ENCODE data around the gene EXOC6. TPM values are rescaled to one million over a fixed set of nuclear protein-coding genes. Genes with fewer than 3 reads are reported as not detected.

Gene EXOC6
- polyA plus RNA-seq, 1 donor (not counting 4 experiments of a cell fraction or from before 2014, with no cell fraction given) = 1.2 TPM

DNA sequence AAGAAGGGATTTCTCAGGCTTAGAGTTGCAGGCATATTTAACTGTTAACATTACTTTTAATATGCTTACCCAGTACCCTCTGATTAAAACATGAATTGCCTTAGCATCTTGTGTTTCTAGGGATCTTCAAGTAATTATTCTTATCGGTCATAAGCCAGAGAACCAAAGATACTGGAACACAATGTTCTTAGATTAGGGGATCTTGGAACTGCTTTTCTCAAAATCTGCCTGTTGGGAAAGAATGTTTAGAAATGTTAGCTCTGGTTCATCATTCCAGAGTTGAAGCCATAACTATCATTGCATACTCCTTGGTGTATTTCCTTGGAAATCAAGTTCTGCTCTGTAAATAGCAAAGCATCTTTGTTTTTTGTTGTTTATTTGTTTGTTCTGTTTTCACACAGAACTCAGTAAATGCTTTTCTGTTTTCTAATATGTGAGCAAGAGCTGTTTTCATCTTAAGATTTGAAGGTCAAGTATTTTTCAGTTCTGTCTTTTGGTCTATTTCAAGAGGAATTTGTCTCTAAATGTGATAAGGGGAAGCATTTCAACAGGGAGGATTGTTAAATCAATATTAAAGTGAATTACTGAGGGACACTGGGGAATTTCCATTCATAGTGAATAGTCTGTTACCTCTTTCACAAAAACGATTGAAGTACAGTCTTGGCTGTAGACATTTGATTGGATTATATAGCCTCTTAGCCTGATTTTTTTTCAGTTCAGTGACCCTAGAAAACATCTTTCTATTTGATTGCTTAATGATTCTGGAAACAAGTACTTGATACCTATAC is 109.1 kb downstream of the EXOC6 start:
- H3K9ac ChIP-seq (ENCODE audit: control insufficient read depth, extremely low read depth, insufficient read depth, low read length) = no peak overlapping the region
- no peaks in the 10 kb centered on the region for H3K9me1 ChIP-seq (ENCODE audit: control insufficient read depth, extremely low read depth, insufficient read depth, low read length)
- DNase-seq (ENCODE audit: low read depth, low spot score) (no peak), FAIRE-seq (no peak)
- H3K4me1 ChIP-seq (ENCODE audit: control insufficient read depth, extremely low read depth, insufficient read depth, low read length) = no peaks in the 10 kb centered on the region
- dilution Hi-C loops (cut with MboI; ENCODE audit: extremely low pct_ligation_motif_present, low sequenced_read_pairs) = no loop called here
- H3K4me2 ChIP-seq (ENCODE audit: control insufficient read depth, extremely low read depth, insufficient read depth, low read depth, low read length) = no peak overlapping the region
- H3K36me3 ChIP-seq (ENCODE audit: control insufficient read depth in 2 of 2, extremely low read depth in 1 of 2, insufficient read depth in 2 of 2, low read length in 2 of 2) = no peaks in the 10 kb centered on the region
- no peak overlapping the region for H3K4me3 ChIP-seq (ENCODE audit: control insufficient read depth in 2 of 3, extremely low read depth in 1 of 3, insufficient read depth in 2 of 3, low read depth in 1 of 3, low read length in 3 of 3)
- H3K9me3 ChIP-seq (ENCODE audit: control insufficient read depth, low read depth, low read length) = no peaks in the 10 kb centered on the region
- no peak overlapping the region for H3K27ac ChIP-seq (ENCODE audit: control insufficient read depth, insufficient read depth, low read length)
- TF ChIP-seq, protein P1, sequence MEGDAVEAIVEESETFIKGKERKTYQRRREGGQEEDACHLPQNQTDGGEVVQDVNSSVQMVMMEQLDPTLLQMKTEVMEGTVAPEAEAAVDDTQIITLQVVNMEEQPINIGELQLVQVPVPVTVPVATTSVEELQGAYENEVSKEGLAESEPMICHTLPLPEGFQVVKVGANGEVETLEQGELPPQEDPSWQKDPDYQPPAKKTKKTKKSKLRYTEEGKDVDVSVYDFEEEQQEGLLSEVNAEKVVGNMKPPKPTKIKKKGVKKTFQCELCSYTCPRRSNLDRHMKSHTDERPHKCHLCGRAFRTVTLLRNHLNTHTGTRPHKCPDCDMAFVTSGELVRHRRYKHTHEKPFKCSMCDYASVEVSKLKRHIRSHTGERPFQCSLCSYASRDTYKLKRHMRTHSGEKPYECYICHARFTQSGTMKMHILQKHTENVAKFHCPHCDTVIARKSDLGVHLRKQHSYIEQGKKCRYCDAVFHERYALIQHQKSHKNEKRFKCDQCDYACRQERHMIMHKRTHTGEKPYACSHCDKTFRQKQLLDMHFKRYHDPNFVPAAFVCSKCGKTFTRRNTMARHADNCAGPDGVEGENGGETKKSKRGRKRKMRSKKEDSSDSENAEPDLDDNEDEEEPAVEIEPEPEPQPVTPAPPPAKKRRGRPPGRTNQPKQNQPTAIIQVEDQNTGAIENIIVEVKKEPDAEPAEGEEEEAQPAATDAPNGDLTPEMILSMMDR (optimal IDR thresholded peaks at IDR 0.05 in 1 of 3, IDR thresholded peaks at IDR 0.05 in 1 of 3, conservative IDR thresholded peaks at IDR 0.05 in 1 of 3; ENCODE audit: extremely low read depth in 1 of 3, insufficient read depth in 2 of 3, low read length in 3 of 3) = no peak
- no peak for TF ChIP-seq EZH2 (IDR thresholded peaks at IDR 0.05; ENCODE audit: low read length)
- H4K20me1 ChIP-seq (ENCODE audit: control insufficient read depth, extremely low read depth, insufficient read depth, low read length) = no peaks in the 10 kb centered on the region
- no peaks in the 10 kb centered on the region for H3K27me3 ChIP-seq (ENCODE audit: control insufficient read depth, extremely low read depth, insufficient read depth, low read length)
- H3K79me2 ChIP-seq (ENCODE audit: control insufficient read depth, insufficient read depth, low read length) = no peaks in the 10 kb centered on the region
- H2AFZ ChIP-seq (ENCODE audit: control insufficient read depth, low read length) = no peak overlapping the region

DNA sequence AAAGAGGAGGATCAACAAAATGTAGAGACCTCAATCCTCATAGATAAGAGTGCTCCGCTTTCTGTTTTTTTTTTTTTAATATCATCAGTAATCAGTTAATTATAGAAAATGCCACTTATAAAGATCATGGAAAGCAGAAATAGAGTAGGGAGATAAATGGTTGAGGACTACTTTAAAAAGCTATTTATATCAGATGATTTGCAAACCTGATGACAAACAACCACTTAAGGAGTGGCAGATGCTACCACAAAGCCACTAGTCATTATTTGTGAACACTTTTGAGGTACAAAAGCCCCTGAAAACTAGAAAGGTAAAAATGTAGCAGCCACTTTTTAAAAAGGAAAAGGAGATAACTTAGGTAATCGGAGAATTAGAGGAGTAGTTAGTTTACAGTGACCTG is 113.3 kb downstream of the EXOC6 start:
- DNase-seq (ENCODE audit: low read depth, low spot score) = no peak
- Histone ChIP-seq H2AFZ (ENCODE audit: control insufficient read depth, low read length) (no peak overlapping the region), H3K4me2 (ENCODE audit: control insufficient read depth, extremely low read depth, insufficient read depth, low read depth, low read length) (no peak overlapping the region), H3K9me1 (ENCODE audit: control insufficient read depth, extremely low read depth, insufficient read depth, low read length) (no peaks in the 10 kb centered on the region), H3K36me3 (ENCODE audit: control insufficient read depth in 2 of 2, extremely low read depth in 1 of 2, insufficient read depth in 2 of 2, low read length in 2 of 2) (no peaks in the 10 kb centered on the region), H3K27ac (ENCODE audit: control insufficient read depth, insufficient read depth, low read length) (no peak overlapping the region), H3K79me2 (ENCODE audit: control insufficient read depth, insufficient read depth, low read length) (no peaks in the 10 kb centered on the region), H3K9ac (ENCODE audit: control insufficient read depth, extremely low read depth, insufficient read depth, low read length) (no peak overlapping the region), H4K20me1 (ENCODE audit: control insufficient read depth, extremely low read depth, insufficient read depth, low read length) (no peaks in the 10 kb centered on the region), H3K9me3 (ENCODE audit: control insufficient read depth, low read depth, low read length) (no peaks in the 10 kb centered on the region), H3K4me3 (ENCODE audit: control insufficient read depth in 2 of 3, extremely low read depth in 1 of 3, insufficient read depth in 2 of 3, low read depth in 1 of 3, low read length in 3 of 3) (no peak overlapping the region), H3K27me3 (ENCODE audit: control insufficient read depth, extremely low read depth, insufficient read depth, low read length) (no peaks in the 10 kb centered on the region), H3K4me1 (ENCODE audit: control insufficient read depth, extremely low read depth, insufficient read depth, low read length) (peaks cover 9% of the 10 kb centered on the region)
- dilution Hi-C loops (cut with MboI; ENCODE audit: extremely low pct_ligation_motif_present, low sequenced_read_pairs) = no loop called here
- TF ChIP-seq, protein P1 (optimal IDR thresholded peaks at IDR 0.05 in 1 of 3, IDR thresholded peaks at IDR 0.05 in 1 of 3, conservative IDR thresholded peaks at IDR 0.05 in 1 of 3; ENCODE audit: extremely low read depth in 1 of 3, insufficient read depth in 2 of 3, low read length in 3 of 3) = no peak
- no peak for TF ChIP-seq EZH2 (IDR thresholded peaks at IDR 0.05; ENCODE audit: low read length)
- no peak for FAIRE-seq
